ENCODE measurements around the gene STK36. TPM values are rescaled to one million over a fixed set of nuclear protein-coding genes. Genes with fewer than 3 reads are reported as not detected.

STK36 gene
- total and polyA plus RNA-seq, 2 donors (not counting 1 experiment from before 2014, with no cell fraction given): 29.0 to 42.9 TPM

- intact Hi-C loops (cut with micrococcal nuclease): no loop called here
- Histone ChIP-seq H3K9ac (ENCODE audit: low read length) (no peak overlapping the region), H3K36me3 (replicated peaks in 1 of 2; ENCODE audit: control extremely low read depth in 1 of 2, control insufficient read depth in 1 of 2, extremely low read depth in 1 of 2, insufficient read depth in 2 of 2, low read length in 1 of 2) (peaks cover 0 to 70% of the 10 kb centered on the region in 2 experiments)
Measured at GRCh38 chr2:218743068-218743467, 71.2 kb downstream of the STK36 start.

GRCh38 chr2:218744615-218745014 lies 72.7 kb downstream of the STK36 start:
- no peak overlapping the region for H3K4me3 ChIP-seq (ENCODE audit: control extremely low read depth in 1 of 5, extremely low read depth in 1 of 5, insufficient read depth in 1 of 5, low read depth in 2 of 5, low read length in 4 of 5)
- H3K27ac Mint-ChIP-seq: no peak overlapping the region
- H3K4me2 ChIP-seq (replicated peaks; ENCODE audit: low read depth, low read length, poor library complexity, severe bottlenecking): no peak overlapping the region
- no peak overlapping the region for H2AFZ ChIP-seq (ENCODE audit: insufficient read depth, low read depth, low read length, poor library complexity, severe bottlenecking)
- no peaks in the 10 kb centered on the region for H3K9me3 Mint-ChIP-seq (ENCODE audit: insufficient read depth)
- no peaks in the 10 kb centered on the region for H3K79me2 ChIP-seq (ENCODE audit: control insufficient read depth, insufficient read depth, low read length)
- H3K27me3 Mint-ChIP-seq: no peaks in the 10 kb centered on the region
- no peak for TF ChIP-seq CTCF (IDR thresholded peaks at IDR 0.05)
- no peak for TF ChIP-seq EZH2 (IDR thresholded peaks at IDR 0.05; ENCODE audit: borderline replicate concordance, insufficient read depth, low read depth, low read length, poor library complexity, severe bottlenecking)
- peaks cover 0 to 66% of the 10 kb centered on the region in 2 experiments for H3K36me3 ChIP-seq (replicated peaks in 1 of 2; ENCODE audit: control extremely low read depth in 1 of 2, control insufficient read depth in 1 of 2, extremely low read depth in 1 of 2, insufficient read depth in 2 of 2, low read length in 1 of 2)
- intact Hi-C loops (cut with micrococcal nuclease): no loop called here
- no peak overlapping the region for H3K27ac ChIP-seq (ENCODE audit: low read length in 2 of 2)
- H3K4me1 ChIP-seq (ENCODE audit: control insufficient read depth in 2 of 2, insufficient read depth in 2 of 2, low read length in 2 of 2): no peaks in the 10 kb centered on the region
- DNase-seq: no peak
- no peaks in the 10 kb centered on the region for H4K20me1 ChIP-seq (ENCODE audit: control insufficient read depth, insufficient read depth, low read length, poor library complexity, severe bottlenecking)
- CTCF ChIA-PET: no interaction called here
- no peak overlapping the region for H3K9ac ChIP-seq (ENCODE audit: low read length)
- H3K4me3 Mint-ChIP-seq: no peak overlapping the region
- no peaks in the 10 kb centered on the region for H3K27me3 ChIP-seq (replicated peaks in 1 of 4; ENCODE audit: control extremely low read depth in 1 of 4, control insufficient read depth in 3 of 4, insufficient read depth in 4 of 4, low read length in 3 of 4)
- H3K9me3 ChIP-seq (ENCODE audit: control extremely low read depth in 1 of 3, control insufficient read depth in 2 of 3, insufficient read depth in 1 of 3, low read length in 2 of 3): no peaks in the 10 kb centered on the region
- 88% methylated on average over 1 of the region's 3 CpGs for WGBS (ENCODE audit: insufficient coverage)
- ATAC-seq (ENCODE audit: low read depth): no peak
- no peaks in the 10 kb centered on the region for H3K4me1 Mint-ChIP-seq
- POLR2A ChIA-PET: no interaction called here

More at GRCh38 chr2:218743068-218743467, 71.2 kb downstream of the STK36 start:
- H3K27ac ChIP-seq (ENCODE audit: low read length in 2 of 2): no peak overlapping the region
- H3K79me2 ChIP-seq (ENCODE audit: control insufficient read depth, insufficient read depth, low read length): no peaks in the 10 kb centered on the region
- 75% methylated on average over 3 of the region's 6 CpGs for WGBS (ENCODE audit: insufficient coverage)
- no peak overlapping the region for H2AFZ ChIP-seq (ENCODE audit: insufficient read depth, low read depth, low read length, poor library complexity, severe bottlenecking)
- ATAC-seq (ENCODE audit: low read depth) (no peak), DNase-seq (no peak)
- no peak overlapping the region for H3K4me2 ChIP-seq (replicated peaks; ENCODE audit: low read depth, low read length, poor library complexity, severe bottlenecking)
- no peaks in the 10 kb centered on the region for H3K4me1 Mint-ChIP-seq
- CTCF ChIA-PET: no interaction called here
- TF ChIP-seq CTCF (IDR thresholded peaks at IDR 0.05) (no peak), EZH2 (IDR thresholded peaks at IDR 0.05; ENCODE audit: borderline replicate concordance, insufficient read depth, low read depth, low read length, poor library complexity, severe bottlenecking) (no peak)
- no peaks in the 10 kb centered on the region for H3K4me1 ChIP-seq (ENCODE audit: control insufficient read depth in 2 of 2, insufficient read depth in 2 of 2, low read length in 2 of 2)
- H3K27ac Mint-ChIP-seq: no peak overlapping the region
- H4K20me1 ChIP-seq (ENCODE audit: control insufficient read depth, insufficient read depth, low read length, poor library complexity, severe bottlenecking): no peaks in the 10 kb centered on the region
- no peaks in the 10 kb centered on the region for H3K9me3 ChIP-seq (ENCODE audit: control extremely low read depth in 1 of 3, control insufficient read depth in 2 of 3, insufficient read depth in 1 of 3, low read length in 2 of 3)
- H3K27me3 ChIP-seq (replicated peaks in 1 of 4; ENCODE audit: control extremely low read depth in 1 of 4, control insufficient read depth in 3 of 4, insufficient read depth in 4 of 4, low read length in 3 of 4): no peaks in the 10 kb centered on the region
- H3K4me3 ChIP-seq (ENCODE audit: control extremely low read depth in 1 of 5, extremely low read depth in 1 of 5, insufficient read depth in 1 of 5, low read depth in 2 of 5, low read length in 4 of 5): no peak overlapping the region
- POLR2A ChIA-PET: no interaction called here
- no peaks in the 10 kb centered on the region for H3K27me3 Mint-ChIP-seq
- no peak overlapping the region for H3K4me3 Mint-ChIP-seq
- no peaks in the 10 kb centered on the region for H3K9me3 Mint-ChIP-seq (ENCODE audit: insufficient read depth)

Measured in B cell (primary cell).